Ovary (tissue), 9 donors: Measurements from ENCODE around the gene ROGDI. TPM values are rescaled to one million over a fixed set of nuclear protein-coding genes. Genes with fewer than 3 reads are reported as not detected.
"Not testable (repeated sequence)": the region's sequence is repeated elsewhere in the genome, so short reads cannot be mapped to it uniquely, and the experiment has no call there.

Experiments
- DNase-seq, 5 donors: peaks; one replicate each; pipeline ENCODE4 v3.0.0-alpha.2; 2019 to 2020
- H3K27ac ChIP-seq, 2 donors: fragments of 200-600 bp; one replicate each; pipeline versions ENCODE4 v1.5.1 to v1.8.0; 2019 to 2022
- H3K27me3 ChIP-seq: fragments of 200-600 bp; one replicate; pipeline ENCODE4 v1.8.0; 2022
- H3K36me3 ChIP-seq: fragments of 200-600 bp; sonication (generic); one replicate; pipeline ENCODE4 v1.5.1; 2019
- H3K4me1 ChIP-seq: one replicate; pipeline ENCODE4 v1.8.1; 2013; ENCODE audit warnings: mild to moderate bottlenecking, moderate library complexity; ENCODE audit not compliant: insufficient read depth
- H3K4me3 ChIP-seq: fragments of 200-600 bp; sonication (generic); one replicate; pipeline ENCODE4 v1.5.1; 2017
- H3K9me3 ChIP-seq, 2 donors: fragments of 200-600 bp in 1 of 2; sonication (generic) in 1 of 2; one replicate each; pipeline versions ENCODE4 v1.5.1 to v1.8.1; 2013 to 2019; ENCODE audit warnings: mild to moderate bottlenecking in 1 of 2, moderate library complexity in 1 of 2
- CTCF ChIP-seq, 3 donors: fragments of 450-650 bp in 2 of 3; fragments of 200-600 bp in 1 of 3; IDR thresholded peaks; one replicate each; pipeline versions ENCODE4 v1.5.1 to v1.8.0; 2016 to 2022; ENCODE audit warnings: antibody characterized with exemption in 3 of 3, mild to moderate bottlenecking in 1 of 3
- EP300 ChIP-seq: sonication (generic); formaldehyde crosslinking; IDR thresholded peaks from one replicate; pipeline ENCODE4 v1.6.1; 2017; ENCODE audit warnings: antibody characterized with exemption
- POLR2A ChIP-seq: fragments of 450-650 bp; IDR thresholded peaks from one replicate; pipeline ENCODE4 v1.6.1; 2017; ENCODE audit warnings: antibody characterized with exemption, mild to moderate bottlenecking, moderate library complexity
- WGBS, 3 donors: extraction: QIAGEN DNeasy Blood & Tissue Kit in 1 of 3; methylation state at CpG; one replicate each; pipeline versions ENCODE4 v1.1.5 to v1.1.7; 2013 to 2017; 5-methylcytosine and 5-hydroxymethylcytosine counted together
- intact Hi-C, 4 donors: fragments of 100-400 bp; cut with DNase I; formaldehyde crosslinking; loops; one replicate each; pipeline versions ENCODE4 v1.11.0 to v1.15.1; 2022 to 2023
- polyA plus RNA-seq, 2 donors: library from polyadenylated mRNA; stranded (reverse); fragments of 200-250 nt in 1 of 2; fragments of 350-450 nt in 1 of 2; fragmentation: Illumina TruSeq in 1 of 2; extraction: RNeasy Lipid Tissue Mini Kit (QIAGEN cat#74804) in 1 of 2; gene quantifications; one replicate each; pipeline ENCODE4 v1.2.3, GENCODE V29; 2013 to 2014
- total RNA-seq, 7 donors: library from RNA; depleted of rRNA in 2 of 7; stranded (reverse); fragments of >200 nt in 2 of 7; fragmentation: NEBNext Ultra II Directional in 3 of 7; extraction: Animal tissue kit (Norgen Biotek cat#: 25700) in 3 of 7; gene quantifications; one replicate each; pipeline versions ENCODE4 v1.1.0 to v1.2.4, GENCODE V29; 2016 to 2023
- donor health status: DM: no; HTN: no; CAD: no; lungs with moderate emphysema.
- donor health status: DM: no; HTN: no; CAD: no.
- donor health status: Bipolar disorder and iron deficiency.
- donor health status: DM: yes; HTN: yes; CAD: no.
- donor health status: DM: no; HTN: no; CAD: no.
- donor health status: DM: yes; HTN: yes; CAD: no.

Gene ROGDI
- total and polyA plus RNA-seq, 9 donors: 6.0 to 31.9 (median 22.3) TPM

- no peaks in the 10 kb centered on the region for H3K27me3 ChIP-seq
- DNase-seq: no peak
- WGBS, 3 donors: 90 to 91% (median 90%) methylated on average over 23 of the region's 23 CpGs
- H3K9me3 ChIP-seq: no peaks in the 10 kb centered on the region
- TF ChIP-seq EP300: no peak
- TF ChIP-seq CTCF (IDR thresholded peaks at IDR 0.05): no peak
- no peak for TF ChIP-seq POLR2A
- no peak overlapping the region for H3K4me3 ChIP-seq
- no peaks in the 10 kb centered on the region for H3K36me3 ChIP-seq
- intact Hi-C loops: no loop called here
- H3K4me1 ChIP-seq: no peaks in the 10 kb centered on the region
- H3K27ac ChIP-seq: no peak overlapping the region
These were observed 16.5 kb downstream of the ROGDI start for GRCh38 chr16:4785758-4786433.

- H3K27me3 ChIP-seq, H3K9me3 ChIP-seq, intact Hi-C loops, DNase-seq, H3K27ac ChIP-seq, H3K4me1 ChIP-seq, H3K36me3 ChIP-seq, H3K4me3 ChIP-seq: not testable (repeated sequence)
- WGBS, 3 donors: 83 to 89% (median 85%) methylated on average over 14 of the region's 14 CpGs
These were observed 17.9 kb downstream of the ROGDI start for GRCh38 chr16:4784444-4784987.

- Histone ChIP-seq H3K4me1 (no peaks in the 10 kb centered on the region), H3K4me3 (no peak overlapping the region), H3K36me3 (no peaks in the 10 kb centered on the region), H3K27ac (no peak overlapping the region), H3K27me3 (no peaks in the 10 kb centered on the region), H3K9me3 (no peaks in the 10 kb centered on the region)
- TF ChIP-seq POLR2A: no peak
- TF ChIP-seq EP300: no peak
- no peak for TF ChIP-seq CTCF (IDR thresholded peaks at IDR 0.05)
- intact Hi-C loops: no loop called here
- 70 to 76% (median 72%) methylated on average over 15 to 16 of the region's 16 CpGs for WGBS, 3 donors
- no peak for DNase-seq
These were observed 18.5 kb downstream of the ROGDI start for GRCh38 chr16:4783951-4784336.

- no peaks in the 10 kb centered on the region for H3K4me1 ChIP-seq
- no peak for DNase-seq
- no peaks in the 10 kb centered on the region for H3K9me3 ChIP-seq
- 85 to 90% (median 86%) methylated on average over 22 to 25 of the region's 25 CpGs for WGBS, 3 donors
- H3K36me3 ChIP-seq: no peaks in the 10 kb centered on the region
- H3K27ac ChIP-seq: no peak overlapping the region
- no peak for TF ChIP-seq POLR2A
- no peak for TF ChIP-seq EP300
- no peak for TF ChIP-seq CTCF (IDR thresholded peaks at IDR 0.05)
- no peaks in the 10 kb centered on the region for H3K27me3 ChIP-seq
- no peak overlapping the region for H3K4me3 ChIP-seq
- intact Hi-C loops: no loop called here
These were observed 19.0 kb downstream of the ROGDI start for GRCh38 chr16:4783251-4783950.

GRCh38 chr16:4780235-4780634 lies 22.2 kb downstream of the ROGDI start:
- Histone ChIP-seq H3K4me3 (no peak overlapping the region), H3K9me3 (no peaks in the 10 kb centered on the region), H3K27ac (no peak overlapping the region), H3K4me1 (no peaks in the 10 kb centered on the region), H3K27me3 (no peaks in the 10 kb centered on the region), H3K36me3 (no peaks in the 10 kb centered on the region)
- DNase-seq: no peak
- 75 to 79% (median 78%) methylated on average over 4 of the region's 4 CpGs for WGBS, 3 donors
- TF ChIP-seq EP300: no peak
- TF ChIP-seq CTCF (IDR thresholded peaks at IDR 0.05): no peak
- no peak for TF ChIP-seq POLR2A
- intact Hi-C loops: no loop called here
